HEK293 (cell line): ENCODE measurements around the gene HOXB4.
A peak's percentile ranks its signal among the peaks of the same experiment; 100 is the strongest.

Experiments used
- SETDB1 ChIP-seq: IDR thresholded peaks from one replicate; pipeline ENCODE4 v1.6.1; 2017; ENCODE audit warnings: mild to moderate bottlenecking, low read length, moderate library complexity, mixed read lengths; ENCODE audit not compliant: insufficient read length
- ZBTB8A ChIP-seq: fragments of 450-650 bp; formaldehyde crosslinking; IDR thresholded peaks from 2 replicates; pipeline ENCODE4 v1.5.1; 2016; ENCODE audit warnings: missing biosample characterization, missing genetic modification characterization
- ZFP3 ChIP-seq: fragments of 450-650 bp; formaldehyde crosslinking; IDR thresholded peaks from 2 replicates; pipeline ENCODE4 v1.5.1; 2016; ENCODE audit warnings: low read depth, missing biosample characterization, missing genetic modification characterization
- ZNF501 ChIP-seq: fragments of 450-650 bp; formaldehyde crosslinking; IDR thresholded peaks from 2 replicates; pipeline ENCODE4 v1.5.1; 2016; ENCODE audit warnings: missing biosample characterization, missing genetic modification characterization
- ZNF510 ChIP-seq: fragments of 450-650 bp; formaldehyde crosslinking; IDR thresholded peaks from 2 replicates; pipeline ENCODE4 v1.5.1; 2018; ENCODE audit warnings: mild to moderate bottlenecking, missing genetic modification characterization, missing biosample characterization; ENCODE audit not compliant: insufficient replicate concordance
- ZNF677 ChIP-seq: fragments of 450-650 bp; IDR thresholded peaks from 2 replicates; pipeline ENCODE4 v1.5.0; 2018; ENCODE audit warnings: missing biosample characterization, mild to moderate bottlenecking, missing genetic modification characterization, moderate library complexity
- TF ChIP-seq, protein P1 (sequence below): fragments of 450-650 bp; formaldehyde crosslinking; IDR thresholded peaks from 2 replicates; pipeline ENCODE4 v1.5.1; 2016; ENCODE audit warnings: missing biosample characterization, missing genetic modification characterization
- TF ChIP-seq, protein P2 (sequence below): fragments of 450-650 bp; formaldehyde crosslinking; IDR thresholded peaks from 2 replicates; pipeline ENCODE4 v1.5.1; 2017; ENCODE audit warnings: missing biosample characterization, missing genetic modification characterization
- TF ChIP-seq, protein P3 (sequence below): fragments of 450-650 bp; formaldehyde crosslinking; IDR thresholded peaks from 2 replicates; pipeline ENCODE4 v1.5.1; 2017; ENCODE audit warnings: missing biosample characterization, missing genetic modification characterization

DNA sequence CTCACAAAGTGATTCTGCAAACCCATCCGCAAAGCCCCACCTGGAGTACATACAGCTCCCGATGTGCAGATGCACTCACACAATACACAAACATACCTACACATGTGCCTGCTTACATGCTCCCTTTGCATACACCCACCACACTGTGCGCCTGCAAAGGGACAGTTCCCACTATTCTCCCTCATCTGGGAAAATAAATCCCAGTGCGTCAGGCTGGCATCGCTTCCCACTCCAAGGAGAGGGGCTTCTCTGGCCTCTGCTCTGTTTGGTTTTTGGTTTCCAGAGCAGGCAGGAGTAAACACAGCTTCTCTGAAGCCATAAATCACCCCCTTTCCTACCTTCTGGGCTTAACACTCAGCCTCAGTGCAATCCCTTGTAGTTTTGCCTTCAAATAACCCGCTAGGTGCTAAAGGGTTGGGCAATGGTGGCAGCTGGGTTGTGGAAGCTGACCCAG, 14.7 kb downstream of the HOXB4 start:
- TF ChIP-seq ZNF677 (tag by site-specific recombination) (no peak), ZFP3 (tag by site-specific recombination) (no peak), ZNF501 (tag by site-specific recombination) (no peak), ZNF510 (tag by site-specific recombination) (no peak), ZBTB8A (tag by site-specific recombination) (peak; percentile 42; the same call in 1 of the 2 replicates), SETDB1 (no peak)
- TF ChIP-seq, protein P1, sequence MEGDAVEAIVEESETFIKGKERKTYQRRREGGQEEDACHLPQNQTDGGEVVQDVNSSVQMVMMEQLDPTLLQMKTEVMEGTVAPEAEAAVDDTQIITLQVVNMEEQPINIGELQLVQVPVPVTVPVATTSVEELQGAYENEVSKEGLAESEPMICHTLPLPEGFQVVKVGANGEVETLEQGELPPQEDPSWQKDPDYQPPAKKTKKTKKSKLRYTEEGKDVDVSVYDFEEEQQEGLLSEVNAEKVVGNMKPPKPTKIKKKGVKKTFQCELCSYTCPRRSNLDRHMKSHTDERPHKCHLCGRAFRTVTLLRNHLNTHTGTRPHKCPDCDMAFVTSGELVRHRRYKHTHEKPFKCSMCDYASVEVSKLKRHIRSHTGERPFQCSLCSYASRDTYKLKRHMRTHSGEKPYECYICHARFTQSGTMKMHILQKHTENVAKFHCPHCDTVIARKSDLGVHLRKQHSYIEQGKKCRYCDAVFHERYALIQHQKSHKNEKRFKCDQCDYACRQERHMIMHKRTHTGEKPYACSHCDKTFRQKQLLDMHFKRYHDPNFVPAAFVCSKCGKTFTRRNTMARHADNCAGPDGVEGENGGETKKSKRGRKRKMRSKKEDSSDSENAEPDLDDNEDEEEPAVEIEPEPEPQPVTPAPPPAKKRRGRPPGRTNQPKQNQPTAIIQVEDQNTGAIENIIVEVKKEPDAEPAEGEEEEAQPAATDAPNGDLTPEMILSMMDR (tag by site-specific recombination): no peak
- TF ChIP-seq, protein P2, sequence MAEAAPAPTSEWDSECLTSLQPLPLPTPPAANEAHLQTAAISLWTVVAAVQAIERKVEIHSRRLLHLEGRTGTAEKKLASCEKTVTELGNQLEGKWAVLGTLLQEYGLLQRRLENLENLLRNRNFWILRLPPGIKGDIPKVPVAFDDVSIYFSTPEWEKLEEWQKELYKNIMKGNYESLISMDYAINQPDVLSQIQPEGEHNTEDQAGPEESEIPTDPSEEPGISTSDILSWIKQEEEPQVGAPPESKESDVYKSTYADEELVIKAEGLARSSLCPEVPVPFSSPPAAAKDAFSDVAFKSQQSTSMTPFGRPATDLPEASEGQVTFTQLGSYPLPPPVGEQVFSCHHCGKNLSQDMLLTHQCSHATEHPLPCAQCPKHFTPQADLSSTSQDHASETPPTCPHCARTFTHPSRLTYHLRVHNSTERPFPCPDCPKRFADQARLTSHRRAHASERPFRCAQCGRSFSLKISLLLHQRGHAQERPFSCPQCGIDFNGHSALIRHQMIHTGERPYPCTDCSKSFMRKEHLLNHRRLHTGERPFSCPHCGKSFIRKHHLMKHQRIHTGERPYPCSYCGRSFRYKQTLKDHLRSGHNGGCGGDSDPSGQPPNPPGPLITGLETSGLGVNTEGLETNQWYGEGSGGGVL (tag by site-specific recombination): no peak
- TF ChIP-seq, protein P3, sequence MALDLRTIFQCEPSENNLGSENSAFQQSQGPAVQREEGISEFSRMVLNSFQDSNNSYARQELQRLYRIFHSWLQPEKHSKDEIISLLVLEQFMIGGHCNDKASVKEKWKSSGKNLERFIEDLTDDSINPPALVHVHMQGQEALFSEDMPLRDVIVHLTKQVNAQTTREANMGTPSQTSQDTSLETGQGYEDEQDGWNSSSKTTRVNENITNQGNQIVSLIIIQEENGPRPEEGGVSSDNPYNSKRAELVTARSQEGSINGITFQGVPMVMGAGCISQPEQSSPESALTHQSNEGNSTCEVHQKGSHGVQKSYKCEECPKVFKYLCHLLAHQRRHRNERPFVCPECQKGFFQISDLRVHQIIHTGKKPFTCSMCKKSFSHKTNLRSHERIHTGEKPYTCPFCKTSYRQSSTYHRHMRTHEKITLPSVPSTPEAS (tag by site-specific recombination): no peak
